Tibial artery (tissue), 4 donors: ENCODE results near the gene CYRIA.

Experiments
- DNase-seq, 2 donors: peaks; one replicate each; pipeline ENCODE4 v3.0.0-alpha.2; 2019
- H3K27ac ChIP-seq, 2 donors: fragments of 200-600 bp; sonication (generic) in 1 of 2; 1 replicate in 1 of 2; 2 replicates in 1 of 2; pipeline ENCODE4 v1.5.1; 2018 to 2019; ENCODE audit warnings: mild to moderate bottlenecking in 1 of 2
- H3K27me3 ChIP-seq, 2 donors: fragments of 200-600 bp; sonication (generic) in 1 of 2; one replicate each; pipeline versions ENCODE4 v1.5.1 to v1.6.0; 2016 to 2019
- H3K36me3 ChIP-seq, 3 donors: fragments of 200-600 bp; sonication (generic) in 2 of 3; one replicate each; pipeline ENCODE4 v1.5.1; 2016 to 2019; ENCODE audit warnings: mild to moderate bottlenecking in 2 of 3
- H3K4me1 ChIP-seq, 4 donors: fragments of 200-600 bp; sonication (generic) in 2 of 4; 1 replicate in 3 of 4; 2 replicates in 1 of 4; pipeline ENCODE4 v1.5.1; 2016 to 2019
- H3K4me3 ChIP-seq, 2 donors: fragments of 200-600 bp; sonication (generic) in 1 of 2; 1 replicate in 1 of 2; 2 replicates in 1 of 2; pipeline ENCODE4 v1.5.1; 2018 to 2019; ENCODE audit warnings: mild to moderate bottlenecking in 2 of 2
- H3K9me3 ChIP-seq, 3 donors: fragments of 200-600 bp; sonication (generic) in 1 of 3; one replicate each; pipeline ENCODE4 v1.5.1; 2016 to 2019
- intact Hi-C: fragments of 100-400 bp; cut with DNase I; formaldehyde crosslinking; loops from one replicate; pipeline ENCODE4 v1.15.0; 2023; ENCODE audit warnings: low total_unique reads
- TF ChIP-seq, protein P1 (sequence below), 2 experiments: fragments of 200-600 bp in 1 of 2; fragments of 450-650 bp in 1 of 2; IDR thresholded peaks; one replicate each; pipeline ENCODE4 v1.5.1; 2017 to 2019; ENCODE audit warnings: antibody characterized with exemption in 2 of 2, mild to moderate bottlenecking in 1 of 2, moderate library complexity in 1 of 2

CYRIA gene

DNA sequence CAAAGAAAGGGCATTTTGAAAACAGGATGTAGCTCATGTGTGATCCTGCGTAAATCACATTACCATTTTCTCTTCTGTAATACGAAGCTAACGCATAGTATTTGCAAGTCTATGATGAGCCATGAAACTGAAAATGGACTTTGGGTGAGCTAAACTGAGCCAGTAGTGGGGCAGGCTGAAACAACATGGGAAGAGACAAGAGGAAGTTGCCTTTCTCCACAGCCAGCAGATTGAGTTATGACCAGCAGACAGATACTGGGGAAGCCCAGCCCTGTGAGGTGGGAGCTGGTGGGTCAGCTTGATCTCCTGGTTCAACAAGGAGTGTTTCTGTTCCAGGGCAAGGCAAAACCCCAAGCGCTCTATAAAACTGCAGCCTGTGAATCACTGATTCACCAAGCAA is 11.8 kb downstream of the CYRIA start:
- intact Hi-C loops = no loop called here
- Histone ChIP-seq H3K27me3 (no peaks in the 10 kb centered on the region), H3K36me3 (no peaks in the 10 kb centered on the region), H3K4me3 (no peak overlapping the region), H3K4me1 (peaks cover 0 to 32% (median 13%) of the 10 kb centered on the region in 4 donors), H3K27ac (peak overlapping the region in 1 of 2 donors; percentile 53), H3K9me3 (no peaks in the 10 kb centered on the region)
- peak in 1 of 2 donors; percentile 38 for DNase-seq
- TF ChIP-seq, protein P1, sequence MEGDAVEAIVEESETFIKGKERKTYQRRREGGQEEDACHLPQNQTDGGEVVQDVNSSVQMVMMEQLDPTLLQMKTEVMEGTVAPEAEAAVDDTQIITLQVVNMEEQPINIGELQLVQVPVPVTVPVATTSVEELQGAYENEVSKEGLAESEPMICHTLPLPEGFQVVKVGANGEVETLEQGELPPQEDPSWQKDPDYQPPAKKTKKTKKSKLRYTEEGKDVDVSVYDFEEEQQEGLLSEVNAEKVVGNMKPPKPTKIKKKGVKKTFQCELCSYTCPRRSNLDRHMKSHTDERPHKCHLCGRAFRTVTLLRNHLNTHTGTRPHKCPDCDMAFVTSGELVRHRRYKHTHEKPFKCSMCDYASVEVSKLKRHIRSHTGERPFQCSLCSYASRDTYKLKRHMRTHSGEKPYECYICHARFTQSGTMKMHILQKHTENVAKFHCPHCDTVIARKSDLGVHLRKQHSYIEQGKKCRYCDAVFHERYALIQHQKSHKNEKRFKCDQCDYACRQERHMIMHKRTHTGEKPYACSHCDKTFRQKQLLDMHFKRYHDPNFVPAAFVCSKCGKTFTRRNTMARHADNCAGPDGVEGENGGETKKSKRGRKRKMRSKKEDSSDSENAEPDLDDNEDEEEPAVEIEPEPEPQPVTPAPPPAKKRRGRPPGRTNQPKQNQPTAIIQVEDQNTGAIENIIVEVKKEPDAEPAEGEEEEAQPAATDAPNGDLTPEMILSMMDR (IDR thresholded peaks at IDR 0.05) = no peak

DNA sequence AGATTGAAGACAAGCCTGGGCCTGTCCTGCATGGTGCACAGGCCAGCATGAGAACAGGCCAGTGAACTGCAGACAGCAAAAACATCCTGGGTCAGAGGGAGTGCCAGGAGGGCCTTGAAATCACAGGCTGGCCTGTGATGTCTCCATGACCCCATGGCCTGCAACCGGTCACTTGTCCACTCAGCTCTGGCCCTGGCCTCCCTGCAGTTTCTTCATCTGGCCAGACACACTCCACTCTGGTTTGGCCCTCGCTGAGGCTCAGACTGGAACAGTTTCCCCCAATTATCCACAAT is 12.6 kb downstream of the CYRIA start:
- DNase-seq = peak; percentile 60 to 78
- Histone ChIP-seq H3K4me1 (peaks cover 0 to 30% (median 13%) of the 10 kb centered on the region in 4 donors), H3K27me3 (no peaks in the 10 kb centered on the region), H3K9me3 (no peaks in the 10 kb centered on the region), H3K4me3 (no peak overlapping the region), H3K36me3 (no peaks in the 10 kb centered on the region), H3K27ac (peak overlapping the region in 1 of 2 donors; percentile 53)
- TF ChIP-seq, protein P1 (IDR thresholded peaks at IDR 0.05) = no peak
- intact Hi-C loops = no loop called here

DNA sequence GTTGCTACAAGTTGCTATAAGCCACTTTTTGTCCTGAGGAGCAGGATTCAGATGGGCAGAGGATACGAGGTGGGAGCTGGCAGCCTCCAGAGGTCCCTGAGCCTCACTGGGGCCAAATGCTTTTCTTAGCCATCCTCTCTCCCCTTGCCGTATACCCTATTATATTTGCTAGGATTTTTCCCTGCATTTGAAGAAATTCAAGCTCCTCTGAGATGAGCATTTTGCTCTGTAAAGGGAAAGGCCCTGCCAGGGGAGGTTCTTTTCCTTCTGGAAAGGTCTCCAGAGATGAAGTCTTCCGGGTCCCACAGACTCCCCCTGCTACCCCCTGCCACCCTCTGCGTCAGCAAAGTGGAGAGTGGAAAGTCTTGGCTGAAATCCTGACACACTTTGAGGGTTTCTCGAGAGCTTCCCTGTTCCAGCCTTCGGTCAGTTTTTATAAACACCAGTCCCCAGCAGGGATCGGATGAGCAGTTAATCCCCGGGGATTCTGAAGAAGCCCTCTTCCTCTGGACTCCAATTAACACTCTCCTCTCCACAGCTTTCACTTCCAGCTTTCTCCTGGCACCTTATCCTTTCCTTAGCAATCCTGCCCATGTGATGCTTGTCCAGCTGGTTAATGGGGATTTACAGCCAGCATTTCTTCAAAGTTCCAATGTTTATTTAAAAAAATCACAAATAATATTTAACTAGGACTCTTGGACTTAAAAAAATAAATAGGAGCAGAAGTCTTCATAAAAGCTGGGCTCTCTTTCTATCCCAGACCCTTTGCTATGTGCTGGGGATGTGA is 13.1 kb downstream of the CYRIA start:
- DNase-seq = no peak
- peaks cover 0 to 27% (median 12%) of the 10 kb centered on the region in 4 donors for H3K4me1 ChIP-seq

DNA sequence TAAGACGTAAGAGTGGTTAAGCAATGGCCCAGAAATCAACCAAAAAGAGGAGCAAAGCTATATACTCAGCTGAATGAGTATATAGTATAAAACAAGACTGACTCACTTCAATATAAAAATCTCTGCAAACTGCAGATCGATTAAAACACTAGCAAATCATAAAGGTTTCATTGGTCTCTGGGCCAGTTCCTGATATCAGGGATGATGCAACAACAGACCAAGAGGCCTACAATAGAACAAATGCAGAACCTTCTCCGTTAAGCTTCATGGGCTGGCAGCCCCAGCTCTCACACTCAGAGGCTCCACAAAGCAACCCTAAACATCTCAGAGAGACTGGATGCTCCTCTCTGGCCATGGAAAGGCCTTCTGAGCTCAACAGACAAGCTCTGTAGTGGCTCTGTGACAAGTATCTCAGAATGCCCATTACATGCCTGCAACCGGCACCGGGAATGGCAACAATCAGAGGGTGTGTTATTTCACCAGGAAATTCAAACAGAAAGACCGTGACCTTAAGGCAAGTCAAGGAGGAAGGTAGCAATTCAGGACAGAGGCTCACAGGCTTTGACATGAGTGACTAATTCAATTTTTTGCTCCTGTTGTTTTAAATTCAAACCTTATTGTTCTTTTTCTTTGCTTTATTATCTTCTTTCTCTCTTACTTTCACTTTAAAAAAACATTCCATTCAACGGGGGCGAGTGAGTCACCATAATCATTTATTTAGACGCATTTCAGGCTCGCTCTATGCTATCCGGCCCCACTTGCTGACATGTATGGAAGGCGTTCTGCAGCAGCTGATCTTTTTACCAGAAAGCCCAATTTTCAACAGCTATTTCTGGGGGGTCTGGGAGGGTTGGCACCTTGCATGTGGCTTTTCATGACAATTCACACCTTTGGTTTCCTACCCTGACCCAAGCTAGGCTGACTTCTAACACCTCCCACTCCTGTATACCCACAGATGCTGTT is 15.1 kb downstream of the CYRIA start:
- intact Hi-C loops = no loop called here
- Histone ChIP-seq H3K27me3 (no peaks in the 10 kb centered on the region), H3K27ac (peak overlapping the region in 1 of 2 donors; percentile 8), H3K4me3 (peak overlapping the region; percentile 8 to 21), H3K9me3 (no peaks in the 10 kb centered on the region), H3K4me1 (peaks cover 0 to 20% (median 6%) of the 10 kb centered on the region in 4 donors), H3K36me3 (no peaks in the 10 kb centered on the region)
- DNase-seq = no peak
- TF ChIP-seq, protein P1 (IDR thresholded peaks at IDR 0.05) = no peak

More for the DNA sequence above, 13.1 kb downstream of the CYRIA start:
- intact Hi-C loops = no loop called here
- peak overlapping the region; percentile 20 to 53 for H3K27ac ChIP-seq
- H3K27me3 ChIP-seq = no peaks in the 10 kb centered on the region
- no peaks in the 10 kb centered on the region for H3K36me3 ChIP-seq
- H3K4me3 ChIP-seq = no peak overlapping the region
- no peaks in the 10 kb centered on the region for H3K9me3 ChIP-seq
- TF ChIP-seq, protein P1 (IDR thresholded peaks at IDR 0.05) = no peak

DNA sequence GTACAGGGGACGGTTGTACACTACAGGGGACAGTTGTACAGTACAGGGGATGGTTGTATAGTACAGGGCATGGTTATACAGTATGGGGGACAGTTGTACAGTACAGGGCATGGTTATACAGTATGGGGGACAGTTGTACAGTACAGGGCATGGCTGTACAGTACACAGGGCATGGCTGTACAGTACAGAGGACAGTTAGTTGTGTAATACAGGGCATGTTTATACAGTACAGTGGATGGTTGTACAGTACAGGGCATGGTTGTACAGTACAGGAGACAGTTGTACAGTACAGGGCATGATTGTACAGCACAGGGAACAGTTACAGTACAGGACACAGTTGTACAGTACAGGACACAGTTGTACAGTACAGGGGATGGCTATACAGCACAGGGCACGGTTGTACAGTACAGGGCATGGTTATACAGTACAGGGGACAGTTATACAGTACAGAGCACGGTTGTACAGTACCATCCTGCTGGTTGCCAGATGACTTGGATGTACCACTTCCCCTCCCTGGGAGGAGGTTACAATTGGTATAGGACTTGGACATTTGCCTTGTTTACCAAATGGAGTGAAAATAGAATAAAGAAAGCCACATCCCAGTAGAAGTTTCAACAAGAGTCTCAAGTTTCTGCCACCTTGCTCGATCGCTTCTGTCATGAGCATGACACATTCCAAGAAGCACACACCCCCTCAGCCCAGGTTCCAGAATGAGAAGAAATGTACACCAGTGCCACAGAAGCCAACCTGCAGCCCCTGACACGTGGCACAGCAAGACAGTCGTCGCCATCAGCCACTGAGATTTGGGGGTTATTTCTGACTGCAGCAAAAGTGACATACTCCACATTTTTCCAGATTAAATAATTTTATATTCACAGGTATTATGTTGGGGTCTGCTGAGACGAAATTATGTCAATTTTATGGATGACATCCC is 16.0 kb downstream of the CYRIA start:
- peaks cover 0 to 20% (median 6%) of the 10 kb centered on the region in 4 donors for H3K4me1 ChIP-seq
- TF ChIP-seq, protein P1 (IDR thresholded peaks at IDR 0.05) = no peak
- H3K27me3 ChIP-seq = no peaks in the 10 kb centered on the region
- no peak overlapping the region for H3K27ac ChIP-seq
- H3K9me3 ChIP-seq = no peaks in the 10 kb centered on the region
- H3K36me3 ChIP-seq = no peaks in the 10 kb centered on the region
- intact Hi-C loops = no loop called here
- DNase-seq = no peak
- no peak overlapping the region for H3K4me3 ChIP-seq
